ENCODE data around the gene ADAMTS13. TPM values are rescaled to one million over a fixed set of nuclear protein-coding genes. Genes with fewer than 3 reads are reported as not detected.

Gene ADAMTS13
- total RNA-seq, 4 donors from 2014 or later, result 1.0 to 2.2 (median 1.4) TPM

GRCh38 chr9:133397895-133398294 lies 24.3 kb upstream of the ADAMTS13 start:
- in situ Hi-C loops (cut with MboI; ENCODE audit: low sequenced_read_pairs in 4 of 4) (no loop called here), intact Hi-C loops (cut with DNase I; ENCODE audit: low total_unique reads) (no loop called here)
- no peak for TF ChIP-seq CTCF (IDR thresholded peaks at IDR 0.05 in 4 of 5, conservative IDR thresholded peaks at IDR 0.05 in 1 of 5)
- TF ChIP-seq POLR2A (IDR thresholded peaks at IDR 0.05), result no peak
- H3K4me3 ChIP-seq, result no peak overlapping the region
- no peaks in the 10 kb centered on the region for H3K36me3 ChIP-seq
- ATAC-seq (no peak), DNase-seq (no peak)
- H3K27me3 ChIP-seq, result peaks cover 7 to 21% (median 13%) of the 10 kb centered on the region in 3 donors
- no peaks in the 10 kb centered on the region for H3K4me1 ChIP-seq
- H3K27ac ChIP-seq, result no peak overlapping the region
- H3K9me3 ChIP-seq, result no peaks in the 10 kb centered on the region

- in situ Hi-C loops (cut with MboI; ENCODE audit: low sequenced_read_pairs in 4 of 4) (no loop called here), intact Hi-C loops (cut with DNase I; ENCODE audit: low total_unique reads) (no loop called here)
- H3K4me1 ChIP-seq, result peaks cover 2 to 4% of the 10 kb centered on the region in 2 donors
- H3K27ac ChIP-seq, result no peak overlapping the region
- no peaks in the 10 kb centered on the region for H3K36me3 ChIP-seq
- no peak overlapping the region for H3K4me3 ChIP-seq
- TF ChIP-seq POLR2A (IDR thresholded peaks at IDR 0.05) (no peak), CTCF (IDR thresholded peaks at IDR 0.05 in 4 of 5, conservative IDR thresholded peaks at IDR 0.05 in 1 of 5) (no peak)
- no peak for ATAC-seq
- DNase-seq, result no peak
- peaks cover 0 to 5% (median 4%) of the 10 kb centered on the region in 3 donors for H3K27me3 ChIP-seq
- no peaks in the 10 kb centered on the region for H3K9me3 ChIP-seq
Observed at GRCh38 chr9:133400292-133400691, 21.9 kb upstream of the ADAMTS13 start.

GRCh38 chr9:133401588-133401987 lies 20.6 kb upstream of the ADAMTS13 start:
- no peaks in the 10 kb centered on the region for H3K36me3 ChIP-seq
- H3K9me3 ChIP-seq, result no peaks in the 10 kb centered on the region
- peaks cover 14 to 15% of the 10 kb centered on the region in 2 donors for H3K4me1 ChIP-seq
- no peak for TF ChIP-seq POLR2A (IDR thresholded peaks at IDR 0.05)
- no peak for TF ChIP-seq CTCF (IDR thresholded peaks at IDR 0.05 in 4 of 5, conservative IDR thresholded peaks at IDR 0.05 in 1 of 5)
- intact Hi-C loops (cut with DNase I; ENCODE audit: low total_unique reads) (no loop called here), in situ Hi-C loops (cut with MboI; ENCODE audit: low sequenced_read_pairs in 4 of 4) (no loop called here)
- ATAC-seq (no peak), DNase-seq (no peak)
- no peak overlapping the region for H3K27ac ChIP-seq
- H3K27me3 ChIP-seq, result no peaks in the 10 kb centered on the region
- no peak overlapping the region for H3K4me3 ChIP-seq

- TF ChIP-seq POLR2A (IDR thresholded peaks at IDR 0.05) (no peak), CTCF (IDR thresholded peaks at IDR 0.05 in 4 of 5, conservative IDR thresholded peaks at IDR 0.05 in 1 of 5) (no peak)
- no peak overlapping the region for H3K4me3 ChIP-seq
- ATAC-seq (no peak), DNase-seq (no peak)
- H3K27me3 ChIP-seq, result no peaks in the 10 kb centered on the region
- H3K9me3 ChIP-seq, result no peaks in the 10 kb centered on the region
- H3K4me1 ChIP-seq, result peaks cover 16 to 17% of the 10 kb centered on the region in 2 donors
- intact Hi-C loops (cut with DNase I; ENCODE audit: low total_unique reads), result no loop called here
- in situ Hi-C loops (cut with MboI; ENCODE audit: low sequenced_read_pairs in 4 of 4), result no loop called here
- H3K36me3 ChIP-seq, result peaks cover 0 to 5% of the 10 kb centered on the region in 2 donors
- H3K27ac ChIP-seq, result no peak overlapping the region
Observed at GRCh38 chr9:133402689-133403088, 19.5 kb upstream of the ADAMTS13 start.
